Left renal cortex interstitium (tissue), 4 donors: ENCODE results near the gene TMEM89. TPM values are rescaled to one million over a fixed set of nuclear protein-coding genes. Genes with fewer than 3 reads are reported as not detected.
A peak's percentile ranks its signal among the peaks of the same experiment; 100 is the strongest.

Source experiments
- DNase-seq, 4 donors: peaks; one replicate each; pipeline ENCODE4 v3.0.0-alpha.2; 2013; ENCODE audit warnings: low read depth in 4 of 4, low spot score in 2 of 4, missing footprints in 1 of 4
- polyA plus RNA-seq, 4 donors: library from polyadenylated mRNA; unstranded; fragments of 120-200 nt; gene quantifications; one replicate each; pipeline ENCODE4 v1.2.1, GENCODE V29; 2013; ENCODE audit not compliant: insufficient read length in 4 of 4

TMEM89 gene
- polyA plus RNA-seq, 4 donors = 0.21 TPM; not detected in 3

DNA sequence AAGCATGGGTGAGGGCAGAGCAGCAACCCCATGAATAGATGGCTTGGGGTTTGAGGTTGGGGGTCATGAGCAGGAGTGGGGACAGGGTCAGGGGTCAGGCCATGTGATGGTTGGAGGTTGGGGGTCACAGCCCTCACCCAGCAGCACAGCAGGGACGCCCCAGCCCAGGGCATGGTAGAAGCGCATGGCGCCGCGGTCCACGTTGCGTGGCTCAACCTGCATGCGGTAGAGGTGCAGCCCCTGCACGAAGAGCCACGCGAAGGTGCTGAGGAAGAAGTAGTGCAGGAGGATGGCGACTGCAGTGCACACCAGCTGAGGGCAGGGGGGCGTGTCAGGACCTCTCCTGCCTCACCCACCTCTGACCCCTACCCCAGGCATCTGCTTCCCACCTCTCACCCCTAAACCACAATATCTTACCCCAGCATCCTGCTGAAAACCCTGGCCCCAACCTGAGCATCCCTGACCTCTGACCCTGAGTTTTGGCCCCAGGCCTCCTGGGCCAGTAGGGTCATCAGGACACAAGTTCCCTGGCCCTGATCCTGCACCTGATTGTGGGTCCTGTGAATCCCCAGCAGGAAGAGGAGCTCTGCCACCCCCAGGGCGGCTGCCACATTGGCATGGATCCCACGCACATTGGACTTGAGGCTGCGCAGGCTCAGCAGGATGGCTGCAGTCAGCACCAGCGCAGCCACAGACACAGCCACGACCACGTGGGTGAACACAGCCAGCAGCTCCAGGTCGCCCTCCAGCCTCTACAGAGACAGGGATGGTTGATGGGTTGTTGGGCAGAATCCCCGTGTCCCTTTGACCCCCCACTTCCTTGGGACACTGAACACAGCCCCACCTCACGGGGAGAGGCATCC, 23.6 kb upstream of the TMEM89 start:
- no peak for DNase-seq

DNA sequence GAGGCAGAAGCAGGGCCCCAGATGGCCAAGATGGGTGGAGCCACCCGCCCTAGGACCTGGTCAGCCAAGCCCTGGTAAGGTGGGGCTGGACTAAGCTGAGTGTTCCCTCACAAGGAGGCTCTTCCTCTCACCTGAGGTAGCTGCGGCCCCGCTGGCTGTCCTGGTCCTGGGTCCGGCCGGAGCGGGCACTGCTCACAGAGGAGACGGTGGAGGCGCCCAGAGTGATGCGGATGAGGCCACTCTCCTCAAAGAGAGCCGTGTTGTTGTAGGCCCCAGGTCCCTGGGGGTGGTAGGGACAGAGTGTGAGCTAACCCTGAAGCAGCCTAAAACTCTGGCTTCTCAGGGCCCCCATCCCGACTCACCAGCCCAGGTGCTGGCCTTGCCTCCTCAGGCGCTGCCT, 21.0 kb upstream of the TMEM89 start:
- no peak for DNase-seq

GRCh38 chr3:48641396-48641795, 19.8 kb upstream of the TMEM89 start:
- DNase-seq = no peak

- no peak for DNase-seq
Observed at GRCh38 chr3:48639944-48640606, 18.5 kb upstream of the TMEM89 start.

- DNase-seq = no peak
Observed at GRCh38 chr3:48637305-48637704, 15.7 kb upstream of the TMEM89 start.

GRCh38 chr3:48636149-48636655, 14.6 kb upstream of the TMEM89 start:
- no peak for DNase-seq

GRCh38 chr3:48635222-48636021, 13.9 kb upstream of the TMEM89 start, which contains the start of gene SLC26A6:
SLC26A6 (minus strand) TSS chr3:48635461; CDS start chr3:48635393, 68 bp downstream.
- peak; percentile 68 to 96 (median 87) for DNase-seq

GRCh38 chr3:48634661-48635221, 13.2 kb upstream of the TMEM89 start:
- no peak for DNase-seq

DNA sequence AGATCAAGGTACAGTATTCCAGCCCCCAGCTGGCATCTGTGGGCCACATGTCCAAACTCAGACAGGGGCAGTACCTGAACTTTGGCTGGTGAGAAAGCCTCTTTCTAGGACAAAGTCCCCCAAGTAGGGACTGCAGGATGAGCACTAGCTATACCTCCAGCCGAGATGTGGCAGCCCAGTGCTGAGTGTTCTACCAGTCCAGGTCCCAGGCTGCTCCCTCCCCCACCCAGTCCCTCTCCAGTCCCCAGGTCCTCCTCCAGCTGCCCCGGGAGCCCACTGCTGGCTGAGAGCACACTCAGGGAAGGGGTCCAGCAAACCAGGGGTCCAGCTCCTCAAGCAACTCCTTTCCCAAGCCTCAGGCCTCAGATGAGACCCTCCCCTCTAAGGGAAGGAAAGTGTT, 12.2 kb upstream of the TMEM89 start:
- no peak for DNase-seq

GRCh38 chr3:48633256-48633655, 11.7 kb upstream of the TMEM89 start:
- DNase-seq = no peak

DNA sequence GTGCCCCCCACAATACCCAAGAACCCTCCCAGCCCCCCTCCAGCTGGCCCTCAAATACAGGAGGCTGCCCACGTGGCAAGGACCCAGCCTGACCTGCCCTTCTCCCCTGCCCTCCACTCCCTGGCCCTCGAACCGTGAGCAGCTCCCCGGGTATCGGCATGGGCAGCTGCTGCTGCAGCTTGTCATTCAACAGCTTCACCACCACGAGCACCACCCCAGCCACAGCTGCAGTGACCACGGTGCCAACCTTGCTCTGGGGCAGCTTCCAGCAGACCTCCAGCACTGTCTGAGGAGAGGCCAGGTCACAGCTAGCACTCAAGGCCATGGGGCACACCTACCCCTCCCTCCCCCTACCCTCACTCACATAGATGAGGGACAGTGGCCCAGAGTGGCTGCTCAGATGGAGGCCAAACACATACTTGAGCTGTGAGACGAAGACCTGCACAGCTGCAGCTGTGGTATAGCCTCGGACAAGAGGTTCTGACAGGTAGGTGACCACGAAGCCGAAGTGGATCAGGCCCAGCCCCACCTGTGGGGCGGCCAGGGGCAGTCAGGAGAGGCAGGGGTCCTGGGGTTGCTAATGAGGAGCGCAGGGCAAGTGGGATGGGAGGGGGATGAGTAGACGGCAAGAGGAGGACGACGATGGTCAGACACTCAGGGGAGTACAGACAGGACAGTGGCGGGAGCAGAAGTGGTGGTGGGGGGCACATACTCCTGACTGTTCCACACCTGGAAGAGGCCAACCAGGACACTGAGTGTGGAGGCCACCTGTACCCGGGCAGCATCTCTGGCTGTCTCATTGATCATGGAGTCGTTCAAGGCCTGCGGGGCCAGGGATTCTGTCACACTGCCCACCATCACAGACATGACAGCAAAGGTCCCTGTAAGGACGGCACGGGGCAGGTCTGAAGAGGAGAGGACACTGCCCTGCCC, 10.2 kb upstream of the TMEM89 start:
- no peak for DNase-seq

DNA sequence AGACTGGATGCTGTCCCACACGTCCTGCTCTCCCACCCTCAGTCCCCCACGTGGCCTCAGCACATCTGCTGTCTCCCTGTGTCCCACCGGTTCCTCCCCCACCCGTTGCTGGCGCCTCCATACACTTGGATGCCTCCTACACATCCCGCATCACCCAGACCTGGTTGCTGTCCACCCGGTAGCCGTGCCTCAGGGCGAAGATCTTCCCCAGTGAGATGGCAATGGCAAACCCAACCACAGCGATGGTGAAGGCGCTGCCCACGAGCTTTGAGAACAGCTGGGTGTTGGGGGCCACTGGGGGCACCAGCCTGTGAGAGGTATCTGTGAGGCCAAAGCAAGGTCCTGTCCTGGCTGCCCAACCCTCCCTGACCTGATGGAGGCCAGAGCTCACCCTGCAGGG, 9.3 kb upstream of the TMEM89 start:
- no peak for DNase-seq

- DNase-seq = no peak
Observed at GRCh38 chr3:48630407-48630806, 8.8 kb upstream of the TMEM89 start.

DNA sequence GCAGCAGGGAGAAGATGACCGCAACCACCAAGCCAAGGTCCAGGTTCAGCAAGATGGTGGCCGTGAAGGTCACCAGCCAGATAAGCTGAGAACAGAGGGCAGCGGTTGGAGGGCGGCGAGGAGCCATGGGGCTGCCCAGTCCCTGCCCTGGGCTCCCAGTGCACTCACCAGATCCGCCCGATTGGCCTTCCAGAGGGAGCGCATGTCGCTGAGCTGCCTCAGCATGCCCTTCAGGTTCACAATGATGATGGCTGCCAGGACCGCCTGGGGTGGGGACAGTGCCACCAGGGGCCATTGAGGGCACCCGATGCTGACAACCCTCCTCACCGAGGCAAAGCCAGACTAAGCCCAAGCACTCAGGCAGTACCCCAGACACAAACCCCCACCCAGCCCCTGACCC, 8.3 kb upstream of the TMEM89 start:
- no peak for DNase-seq

- DNase-seq = no peak
Observed at GRCh38 chr3:48628277-48629017, 6.9 kb upstream of the TMEM89 start.

DNA sequence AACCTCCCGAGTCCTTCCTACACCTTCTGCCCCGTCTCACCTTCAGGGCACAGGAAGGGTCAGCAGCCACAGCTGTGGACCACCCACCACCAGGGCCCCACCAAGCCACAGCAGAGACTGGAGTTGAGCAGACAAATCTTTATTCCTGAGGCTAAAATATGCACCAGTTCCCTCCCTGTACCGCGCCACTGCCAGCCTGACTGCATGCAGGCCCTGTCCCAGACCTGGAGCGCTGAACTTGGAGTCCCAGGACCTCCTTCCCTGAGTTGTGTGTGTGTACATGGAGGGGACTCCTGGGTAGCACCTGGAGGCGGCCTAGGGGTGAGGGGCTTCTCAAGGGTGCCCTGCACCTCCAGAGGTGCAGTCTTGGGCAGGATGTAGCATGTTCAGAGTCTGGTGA, 4.0 kb upstream of the TMEM89 start:
- DNase-seq = no peak

DNA sequence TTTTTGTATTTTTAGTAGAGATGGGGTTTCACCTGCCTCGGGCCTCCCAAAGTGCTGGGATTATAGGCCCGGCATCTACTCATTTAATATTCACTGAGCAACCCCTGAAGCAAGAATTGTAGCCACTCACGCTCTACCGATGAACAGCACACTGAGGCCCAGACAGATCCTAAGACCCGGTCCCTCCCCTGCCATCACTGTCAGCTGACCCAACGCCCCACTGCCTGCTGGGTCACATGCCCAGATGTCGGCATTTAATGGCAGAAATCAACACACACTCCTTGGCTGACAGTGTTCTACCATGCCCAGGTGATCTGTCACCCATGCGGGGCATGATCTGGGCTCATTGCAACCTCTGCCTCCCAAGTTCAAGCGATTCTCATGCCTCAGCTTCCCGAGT, 3.2 kb upstream of the TMEM89 start:
- no peak for DNase-seq

DNA sequence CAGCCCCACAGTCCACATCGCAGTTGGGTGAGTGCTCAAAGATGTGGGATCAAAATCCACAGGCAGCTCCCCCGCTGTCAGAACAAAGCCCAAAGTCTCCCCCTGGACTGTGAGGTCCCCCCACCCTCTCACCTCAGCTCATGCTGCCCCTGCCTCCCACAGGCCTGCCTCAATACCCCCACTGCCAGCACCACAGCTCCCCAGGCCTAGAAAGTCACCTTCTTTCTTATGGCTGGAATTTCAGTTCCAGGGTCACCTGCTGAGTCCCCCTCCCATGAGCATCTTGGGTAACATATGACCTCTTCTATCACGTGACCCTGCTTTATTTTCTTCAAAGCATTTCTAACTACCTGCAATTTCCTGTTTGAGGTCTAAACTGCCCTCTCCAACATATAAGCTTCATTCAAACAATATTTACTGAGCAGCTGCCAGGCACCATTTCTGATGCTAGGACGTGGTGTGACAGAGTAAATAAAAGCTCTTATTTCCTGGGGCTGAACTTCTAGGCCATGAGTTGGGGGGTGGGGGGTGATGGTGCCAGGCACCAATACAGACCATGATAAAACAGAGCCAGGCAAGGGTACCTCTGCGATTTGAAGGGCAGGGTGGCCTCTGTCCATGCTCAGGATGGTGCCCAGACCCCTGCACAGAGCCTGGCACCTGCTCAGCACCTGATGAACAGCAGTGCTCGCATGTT, 2.4 kb upstream of the TMEM89 start:
- no peak for DNase-seq
